HG02885 (cell line): ENCODE measurements around the gene PTPRA.
"Not testable (repeated sequence)": the region's sequence is repeated elsewhere in the genome, so short reads cannot be mapped to it uniquely, and the experiment has no call there.

Source experiments
- ATAC-seq: cut with Tn5 transposase; IDR thresholded peaks from one replicate; pipeline ENCODE4 v1.9.1; 2021; ENCODE audit warnings: mild to moderate bottlenecking; ENCODE audit not compliant: unreplicated experiment, poor library complexity

The PTPRA gene

DNA sequence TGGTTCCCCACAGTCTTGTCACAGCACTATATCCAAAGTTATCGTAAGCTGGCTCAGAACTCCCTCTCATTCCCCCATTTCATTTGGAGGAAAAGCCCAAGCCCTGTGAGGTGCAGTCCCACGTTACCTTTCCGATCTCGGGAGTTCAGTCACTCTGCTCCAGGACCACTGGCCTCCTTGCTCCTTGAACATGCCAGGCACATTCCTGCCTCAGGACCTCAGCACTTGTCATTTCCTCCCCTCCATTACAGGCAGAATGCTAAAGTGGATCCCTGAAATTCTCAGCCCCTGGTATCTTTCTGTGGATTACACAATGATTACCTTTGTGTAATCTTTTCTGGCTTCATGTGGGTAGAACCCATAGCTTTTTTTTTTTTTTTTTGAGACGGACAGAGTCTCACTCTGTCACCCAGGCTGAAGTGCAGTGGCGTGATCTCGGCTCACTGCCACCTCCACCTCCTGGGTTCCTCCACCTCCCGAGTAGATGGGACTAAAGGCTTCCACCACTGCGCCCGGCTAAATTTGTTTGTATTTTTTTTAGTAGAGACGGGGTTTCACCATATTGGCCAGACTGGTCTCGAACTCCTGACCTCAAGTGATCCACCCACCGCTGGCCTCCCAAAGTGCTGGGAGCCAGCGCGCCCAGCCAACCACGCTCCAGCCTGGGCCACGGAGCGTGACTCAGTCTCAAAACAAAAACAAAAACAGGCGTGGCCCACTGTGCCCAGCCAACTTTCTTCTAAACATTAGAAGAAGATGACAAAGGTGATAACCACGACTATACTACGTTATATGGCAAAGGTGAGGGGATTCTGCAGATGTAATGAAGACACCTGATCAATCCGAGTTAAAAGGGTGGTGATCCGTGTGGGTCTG is 194.1 kb downstream of the PTPRA start:
- ATAC-seq: no peak

DNA sequence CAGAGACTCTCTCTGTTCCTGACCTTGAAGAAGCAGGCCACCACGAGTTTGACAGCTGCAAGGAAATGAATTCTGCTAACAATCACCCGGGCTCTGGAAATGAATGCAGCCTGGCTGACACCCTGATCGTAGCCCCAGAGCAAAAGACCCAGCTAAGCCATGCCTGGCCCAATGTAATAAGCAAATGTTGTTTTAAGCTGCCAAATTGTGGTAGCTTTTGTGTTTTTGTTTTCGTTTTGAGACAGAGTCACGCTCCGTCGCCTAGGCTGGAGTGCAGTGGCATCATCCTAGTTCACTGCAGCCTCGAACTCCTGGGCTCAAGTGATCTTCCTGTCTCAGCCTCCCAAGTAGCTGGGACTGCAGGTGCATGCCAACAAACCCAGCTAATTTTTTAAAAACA is 194.8 kb downstream of the PTPRA start:
- peak; percentile 50 for ATAC-seq

DNA sequence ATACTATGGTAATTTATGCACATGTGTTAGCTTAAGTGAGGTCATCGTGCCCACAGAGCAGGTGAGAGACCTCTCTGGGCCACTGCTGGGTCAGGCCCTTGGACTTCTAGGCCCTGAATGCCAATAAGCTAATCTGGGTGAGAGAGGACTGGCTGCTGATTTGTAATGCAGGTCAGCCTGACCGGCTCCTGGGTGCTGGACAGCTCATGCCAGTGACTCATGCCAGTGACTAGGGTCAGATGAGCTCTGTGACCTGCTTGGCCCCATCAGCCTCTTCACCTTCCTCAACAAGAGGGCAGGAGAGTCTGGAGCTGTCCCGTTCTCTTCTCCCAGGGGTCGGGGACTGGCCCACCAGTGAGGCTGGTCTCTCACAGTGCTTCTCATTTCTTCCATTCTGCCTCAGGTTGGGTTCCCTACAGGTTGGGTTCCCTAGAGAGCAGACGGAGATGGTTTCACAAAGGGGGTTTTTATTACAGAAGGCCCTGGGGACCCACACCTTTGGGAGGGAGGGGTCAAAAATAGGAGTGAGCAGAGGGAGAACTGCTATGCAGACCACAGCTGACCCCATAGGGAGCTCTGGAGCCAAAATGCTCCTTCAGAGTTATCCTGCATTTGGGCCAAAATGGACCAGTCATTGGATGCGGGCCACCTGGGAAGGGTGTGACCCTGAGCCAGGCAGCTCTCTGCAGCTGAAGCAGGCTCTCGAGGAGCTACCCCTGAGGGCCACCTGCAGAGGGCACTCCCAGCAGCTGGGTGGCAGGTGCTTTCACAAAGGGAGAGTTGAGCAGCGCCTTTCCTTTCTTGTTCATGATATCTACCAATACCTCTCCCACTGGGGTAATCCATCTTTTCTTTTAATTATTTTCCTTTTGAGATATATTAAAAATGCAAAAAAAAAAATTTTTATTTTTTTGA is 196.0 kb downstream of the PTPRA start:
- ATAC-seq: no peak

DNA sequence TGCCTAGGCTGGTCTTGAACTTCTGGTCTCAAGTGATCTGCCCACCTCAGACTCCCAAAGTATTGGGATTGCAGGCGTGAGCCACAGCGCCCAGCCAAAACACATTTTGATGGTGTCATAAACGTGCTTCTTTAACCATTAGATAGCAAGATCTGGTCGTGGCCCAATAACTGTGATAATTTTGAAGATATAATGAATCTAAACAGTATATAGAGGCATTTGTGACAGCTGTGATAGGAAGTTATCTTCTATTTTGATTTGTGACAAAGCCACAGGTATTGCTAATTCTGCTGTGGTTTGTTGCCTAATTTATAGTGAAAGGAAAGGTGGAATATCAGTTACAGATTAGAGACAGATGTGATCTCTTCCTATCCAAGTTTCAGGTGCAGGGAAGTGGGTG is 197.4 kb downstream of the PTPRA start:
- no peak for ATAC-seq

DNA sequence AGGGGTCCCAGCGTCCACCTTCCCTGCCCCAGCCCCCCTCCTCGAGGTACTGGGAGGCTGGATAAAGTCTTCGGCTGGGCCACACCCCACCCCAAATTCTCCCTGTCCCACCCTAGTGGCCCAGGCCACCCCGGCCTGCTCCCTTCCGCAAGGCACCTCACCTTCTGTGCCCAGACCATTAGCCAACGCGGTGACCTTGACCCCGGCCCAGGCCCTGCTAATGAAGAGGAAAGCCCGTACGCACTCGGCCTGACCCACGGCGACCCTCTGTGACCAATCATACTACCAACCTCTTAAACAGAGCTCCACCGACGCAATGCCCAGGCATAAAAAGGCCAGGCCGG is 198.0 kb downstream of the PTPRA start:
- ATAC-seq: no peak

DNA sequence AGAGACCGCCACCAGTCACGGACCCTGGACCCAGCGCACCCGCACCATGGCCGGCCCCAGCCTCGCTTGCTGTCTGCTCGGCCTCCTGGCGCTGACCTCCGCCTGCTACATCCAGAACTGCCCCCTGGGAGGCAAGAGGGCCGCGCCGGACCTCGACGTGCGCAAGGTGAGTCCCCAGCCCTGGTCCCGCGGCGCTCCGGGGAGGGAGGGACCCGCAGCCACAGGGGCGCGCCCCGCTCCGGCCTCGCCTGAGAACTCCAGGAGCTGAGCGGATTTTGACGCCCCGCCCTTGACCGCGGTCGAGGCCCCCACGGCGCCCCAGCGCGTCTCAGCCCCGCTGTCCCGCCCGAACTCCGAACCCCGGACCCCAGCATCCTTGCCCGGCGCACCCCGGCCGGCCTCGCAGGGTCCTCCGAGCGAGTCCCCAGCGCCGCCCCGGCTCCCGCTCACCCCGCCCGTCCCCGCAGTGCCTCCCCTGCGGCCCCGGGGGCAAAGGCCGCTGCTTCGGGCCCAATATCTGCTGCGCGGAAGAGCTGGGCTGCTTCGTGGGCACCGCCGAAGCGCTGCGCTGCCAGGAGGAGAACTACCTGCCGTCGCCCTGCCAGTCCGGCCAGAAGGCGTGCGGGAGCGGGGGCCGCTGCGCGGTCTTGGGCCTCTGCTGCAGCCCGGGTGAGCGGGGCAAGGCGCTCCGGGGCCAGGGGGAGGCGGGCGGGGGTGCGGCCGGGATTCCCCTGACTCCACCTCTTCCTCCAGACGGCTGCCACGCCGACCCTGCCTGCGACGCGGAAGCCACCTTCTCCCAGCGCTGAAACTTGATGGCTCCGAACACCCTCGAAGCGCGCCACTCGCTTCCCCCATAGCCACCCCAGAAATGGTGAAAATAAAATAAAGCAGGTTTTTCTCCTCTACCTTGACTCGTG is 198.6 kb downstream of the PTPRA start, which contains the start of gene OXT:
Gene OXT (plus strand): TSS at position 11 of the 920 bp plus-strand sequence. CDS start 36 bp downstream, at position 47.
- ATAC-seq: no peak

DNA sequence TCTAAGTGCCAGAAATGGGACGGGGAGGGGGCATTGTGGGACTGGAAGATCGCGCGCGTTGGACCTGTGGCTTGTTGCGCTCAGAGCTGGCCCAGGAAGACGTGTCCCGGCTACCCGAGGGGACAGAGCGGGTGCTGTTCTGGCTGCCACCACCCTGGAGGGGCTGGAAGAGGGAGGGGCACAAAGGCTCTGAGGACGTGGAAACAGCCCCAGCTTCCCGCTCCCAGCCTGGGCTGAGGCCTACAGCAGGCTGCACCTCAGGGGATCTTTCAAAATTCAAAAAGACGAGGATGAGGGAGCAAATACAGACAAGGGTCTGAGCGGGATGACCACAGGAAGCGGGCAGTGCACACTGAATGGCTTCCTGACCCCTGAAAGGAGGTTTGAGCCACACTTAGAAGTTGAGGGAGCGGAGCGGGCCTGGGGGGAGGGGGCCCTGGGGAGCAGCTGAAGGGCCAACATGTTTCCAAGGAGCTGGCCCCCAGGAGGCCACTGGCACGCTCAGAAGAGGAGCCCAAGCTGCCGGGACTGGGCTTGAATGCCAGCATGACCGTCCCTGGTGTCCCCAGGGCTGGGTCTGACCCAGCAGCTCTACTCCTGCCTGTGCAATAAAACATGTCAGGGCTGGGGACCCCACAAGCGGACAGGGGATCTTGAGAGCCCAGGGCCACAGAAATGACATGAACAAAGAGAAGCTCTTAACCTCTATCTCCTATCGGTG is 199.4 kb downstream of the PTPRA start:
- ATAC-seq: no peak

DNA sequence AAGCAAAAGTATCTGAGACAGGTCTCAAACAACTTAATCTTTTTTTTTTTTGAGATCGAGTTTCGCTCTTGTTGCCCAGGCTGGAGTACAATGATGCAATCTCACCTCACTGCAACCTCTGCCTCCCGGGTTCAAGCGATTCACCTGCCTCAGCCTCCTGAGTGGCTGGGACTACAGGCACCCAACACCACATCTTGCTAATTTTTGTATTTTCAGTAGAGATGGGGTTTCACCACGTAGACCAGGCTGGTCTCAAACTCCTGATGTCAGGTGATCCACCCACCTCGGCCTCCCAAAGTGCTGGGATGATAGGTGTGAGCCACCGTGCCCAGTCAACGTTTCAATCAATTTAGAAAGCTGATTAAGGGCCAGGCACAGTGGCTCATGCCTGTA is 200.0 kb downstream of the PTPRA start:
- ATAC-seq: not testable (repeated sequence)

DNA sequence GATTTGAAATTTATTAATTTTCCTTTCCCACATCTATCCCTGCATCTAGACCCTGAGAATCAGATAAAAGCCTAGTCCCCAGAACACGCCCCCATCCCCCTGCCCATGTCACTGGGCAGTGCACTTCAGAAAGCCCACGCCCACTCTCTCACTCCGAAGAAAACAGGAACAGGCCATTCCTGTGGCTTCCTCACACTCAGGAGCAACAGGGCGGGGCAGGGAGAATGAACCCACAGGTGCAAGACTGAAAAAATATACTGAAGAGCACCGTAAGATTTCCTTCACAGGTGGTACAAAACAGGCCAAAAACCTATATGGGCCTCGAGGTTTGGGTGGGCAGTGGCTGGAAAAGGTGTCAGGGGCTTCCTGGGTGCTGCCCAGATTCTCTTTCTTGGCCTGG is 201.5 kb downstream of the PTPRA start:
- ATAC-seq: no peak

DNA sequence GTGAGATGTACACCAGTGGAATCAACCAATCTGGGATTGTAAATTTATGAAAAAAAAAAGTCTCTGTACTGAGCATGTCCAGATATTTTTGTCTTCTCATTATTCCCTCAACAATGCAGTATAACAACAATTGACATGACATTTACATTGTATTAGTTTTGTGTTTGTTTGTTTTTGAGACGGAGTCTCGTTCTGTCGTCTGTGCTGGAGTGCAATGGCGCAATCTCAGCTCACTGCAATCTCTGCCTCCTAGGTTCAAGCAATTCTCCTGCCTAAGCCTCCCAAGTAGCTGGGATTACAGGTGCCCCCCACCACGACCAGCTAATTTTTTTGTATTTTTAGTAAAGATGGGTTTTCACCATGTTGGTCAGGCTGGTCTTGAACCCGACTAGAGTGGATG is 202.0 kb downstream of the PTPRA start:
- not testable (repeated sequence) for ATAC-seq

DNA sequence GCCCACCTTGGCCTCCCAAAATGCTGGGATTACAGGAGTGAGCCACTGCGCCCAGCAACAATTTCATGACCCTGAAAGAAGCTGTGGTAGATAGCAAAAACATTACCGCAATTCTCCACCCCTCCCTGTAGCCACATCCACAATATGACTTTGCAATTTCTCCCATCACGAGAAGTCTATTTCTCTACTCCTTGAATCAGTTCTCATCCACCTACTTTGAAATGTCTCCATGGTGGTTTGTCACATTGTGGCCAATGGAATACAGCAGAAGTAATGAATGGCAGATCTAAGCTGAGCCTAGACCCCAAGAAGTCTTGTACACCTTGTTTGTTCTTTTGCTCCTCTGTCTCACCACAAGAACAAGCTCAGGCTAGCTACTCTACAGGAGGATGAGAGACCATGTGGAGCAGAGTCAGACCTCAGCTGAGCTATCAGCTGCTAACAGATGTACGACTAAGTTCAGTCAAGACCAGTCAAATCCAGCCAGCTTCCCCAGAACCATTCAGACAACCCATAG is 204.4 kb downstream of the PTPRA start:
- ATAC-seq: no peak

DNA sequence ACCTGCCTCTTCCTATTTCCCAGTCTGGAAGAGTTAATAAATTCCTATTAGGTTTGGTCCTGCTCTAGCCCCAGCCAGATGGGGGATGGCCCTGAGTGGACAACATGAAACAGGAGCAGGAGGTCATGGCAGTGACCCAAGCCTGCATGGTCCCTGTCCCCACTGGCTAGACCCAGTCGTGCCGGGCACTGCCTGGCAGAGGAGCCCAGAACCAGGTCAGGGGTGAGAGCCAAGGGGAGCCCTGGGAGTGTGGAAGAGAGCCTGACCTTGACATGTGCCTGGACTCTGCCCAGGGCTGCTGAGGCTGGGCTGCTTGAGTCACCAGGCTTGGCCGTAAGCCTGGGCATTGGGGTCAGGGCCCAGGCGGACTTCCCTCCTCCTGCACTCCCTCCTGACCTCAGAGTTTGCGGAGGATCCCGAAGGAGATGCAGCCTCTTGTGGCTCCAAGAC is 207.7 kb downstream of the PTPRA start:
- ATAC-seq: no peak

DNA sequence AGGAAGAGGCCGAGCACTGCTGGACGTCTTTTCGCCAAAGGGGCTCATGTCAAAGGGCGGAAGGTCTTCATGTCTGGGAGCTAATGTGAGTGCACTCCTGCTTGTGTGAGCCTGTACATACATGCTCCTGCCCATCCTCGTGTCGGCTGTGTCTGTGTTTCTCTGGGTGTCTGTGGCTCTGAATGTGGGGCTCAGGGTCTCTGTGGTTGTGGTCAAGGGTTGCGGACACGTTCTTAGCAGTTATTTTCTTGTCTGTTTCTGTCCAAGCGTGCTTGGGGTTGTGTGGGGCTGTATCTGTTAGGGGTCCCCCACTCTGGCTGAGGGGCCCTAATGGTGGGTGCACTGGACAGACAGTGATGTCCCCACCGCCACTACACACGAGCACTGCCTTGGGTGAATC is 208.4 kb downstream of the PTPRA start:
- no peak for ATAC-seq

DNA sequence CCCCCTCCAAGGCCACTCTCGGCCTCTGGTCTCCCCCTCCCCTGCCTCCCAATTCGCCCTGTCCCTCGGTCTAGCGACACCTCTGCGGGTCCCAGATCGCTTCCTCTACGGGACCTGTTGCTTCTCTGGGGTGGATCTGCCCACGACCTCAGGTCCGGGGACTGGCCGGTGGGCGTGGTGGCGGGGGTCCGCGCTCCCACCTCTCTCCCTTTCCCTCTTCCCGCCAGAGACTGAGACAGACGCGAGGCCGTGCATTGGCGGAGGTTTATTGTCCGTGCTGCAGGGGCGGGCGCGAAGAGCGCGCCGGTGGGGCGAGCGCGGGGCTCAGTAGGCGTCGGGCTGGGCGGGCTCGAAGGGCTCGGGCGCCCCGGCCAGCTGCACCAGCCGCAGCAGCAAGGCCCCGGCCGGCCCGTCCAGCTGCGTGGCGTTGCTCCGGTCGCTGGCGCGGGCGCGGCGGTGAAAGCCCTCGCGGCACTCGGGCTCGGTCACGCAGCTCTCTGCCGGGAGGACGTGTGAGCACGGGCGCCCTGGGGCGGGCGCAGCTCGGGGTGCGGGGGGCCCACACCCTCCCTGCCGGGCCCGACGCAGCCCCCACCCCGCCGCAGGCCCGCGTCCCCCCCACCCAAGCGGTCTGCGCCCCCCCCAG is 209.1 kb downstream of the PTPRA start:
- no peak for ATAC-seq

DNA sequence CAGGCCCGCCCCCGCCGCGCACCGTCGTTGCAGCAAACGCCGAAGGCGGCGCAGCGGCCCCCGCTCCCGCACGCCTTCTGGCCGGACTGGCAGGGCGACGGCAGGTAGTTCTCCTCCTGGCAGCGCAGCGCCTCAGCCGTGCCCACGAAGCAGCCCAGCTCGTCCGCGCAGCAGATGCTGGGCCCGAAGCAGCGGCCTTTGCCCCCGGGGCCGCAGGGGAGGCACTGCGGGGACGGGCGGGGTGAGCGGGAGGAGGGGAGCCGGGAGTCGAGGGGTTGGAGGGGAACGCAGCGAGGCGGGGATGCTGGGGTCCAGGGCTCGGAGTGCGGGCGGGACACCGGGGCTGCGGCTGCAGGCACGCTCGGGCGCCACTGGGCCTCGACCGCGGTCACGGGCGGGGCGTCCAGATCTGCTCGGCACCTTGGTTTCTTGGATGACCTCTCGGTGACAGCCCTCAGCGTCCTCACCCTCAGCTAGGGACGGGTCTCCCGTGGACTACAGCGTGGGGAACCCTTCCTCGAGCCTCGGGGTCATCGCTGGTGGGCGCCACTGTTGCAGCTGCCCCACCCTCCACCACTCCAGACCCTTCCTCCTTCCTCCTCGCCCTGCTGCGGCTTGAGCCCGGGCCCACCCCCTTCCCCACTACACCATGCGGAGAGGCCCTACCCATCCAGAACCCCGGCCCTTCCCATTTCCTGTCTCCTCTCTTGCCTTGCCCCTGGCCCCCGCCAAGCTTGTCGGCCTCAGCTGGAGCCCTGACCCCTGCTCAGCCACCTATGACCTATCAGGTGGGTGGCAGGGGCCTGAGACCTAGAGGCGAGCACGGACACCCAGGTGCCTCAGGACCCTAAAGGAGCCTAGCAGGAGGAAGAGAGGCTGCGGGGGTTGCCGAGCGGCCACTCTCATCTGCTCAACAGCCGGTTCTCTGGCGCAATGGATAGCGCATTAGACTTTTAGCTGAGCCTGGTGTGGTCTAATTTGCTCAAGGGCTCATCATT is 210.0 kb downstream of the PTPRA start:
- ATAC-seq: no peak

DNA sequence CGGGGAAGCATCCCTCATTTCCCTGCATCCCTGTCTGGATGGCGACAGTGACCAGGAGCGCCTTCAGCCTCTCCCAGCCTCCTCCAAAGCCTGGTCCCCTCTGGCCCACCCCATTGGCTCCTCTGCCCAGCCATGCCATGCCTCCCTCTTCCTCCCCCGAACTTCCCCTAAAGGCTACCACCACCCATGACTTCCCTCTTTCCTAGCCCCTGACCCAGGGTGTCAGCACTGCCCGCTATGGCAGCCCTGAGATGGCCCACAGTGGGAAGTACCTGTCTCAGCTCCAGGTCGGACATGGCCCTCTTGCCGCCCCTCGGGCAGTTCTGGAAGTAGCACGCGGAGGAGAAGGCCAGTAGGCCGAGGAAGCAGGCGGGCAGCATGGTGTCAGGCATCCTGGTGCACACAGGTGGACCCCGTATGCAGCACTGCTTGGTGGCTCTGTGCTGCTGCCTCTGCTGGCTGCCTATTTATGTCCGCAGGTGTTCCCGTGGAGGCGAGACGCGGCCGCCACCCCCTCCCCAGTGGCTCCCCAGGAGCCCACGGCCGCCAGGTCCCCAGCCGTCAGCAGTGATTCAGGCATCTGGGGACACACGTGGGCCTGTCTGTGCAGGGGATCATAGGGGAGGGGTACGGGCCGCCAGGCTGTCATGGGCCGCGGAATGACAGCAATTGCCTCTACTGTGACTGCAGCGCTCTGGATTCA is 211.2 kb downstream of the PTPRA start, which contains the start of gene AVP:
Gene AVP (minus strand): TSS at position 442 of the 703 bp plus-strand sequence. CDS start 50 bp downstream, at position 392.
- no peak for ATAC-seq

DNA sequence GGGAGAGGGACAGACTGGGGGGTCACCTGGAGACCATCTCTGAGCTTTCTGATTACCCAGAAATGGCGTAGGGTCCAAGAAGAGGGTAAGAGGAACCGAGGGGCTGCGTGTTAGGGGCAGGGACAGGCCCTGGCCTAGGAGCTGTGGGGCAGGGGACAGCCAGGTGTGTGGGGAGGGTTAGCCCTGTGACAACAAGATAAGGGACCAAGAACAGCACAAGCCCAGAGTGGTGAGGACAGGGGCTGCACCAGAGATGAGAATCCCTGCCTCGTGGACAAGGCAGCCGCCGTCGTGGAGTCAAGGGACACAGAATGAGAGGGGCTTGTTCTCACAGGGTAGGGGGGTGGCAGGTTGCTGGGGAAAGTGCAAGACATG is 211.7 kb downstream of the PTPRA start:
- no peak for ATAC-seq
